Measurements from ENCODE around the gene ARPC4. TPM values are rescaled to one million over a fixed set of nuclear protein-coding genes. Genes with fewer than 3 reads are reported as not detected.

ARPC4 gene
- total RNA-seq, 4 donors from 2014 or later = 104 to 189 (median 143) TPM

DNA sequence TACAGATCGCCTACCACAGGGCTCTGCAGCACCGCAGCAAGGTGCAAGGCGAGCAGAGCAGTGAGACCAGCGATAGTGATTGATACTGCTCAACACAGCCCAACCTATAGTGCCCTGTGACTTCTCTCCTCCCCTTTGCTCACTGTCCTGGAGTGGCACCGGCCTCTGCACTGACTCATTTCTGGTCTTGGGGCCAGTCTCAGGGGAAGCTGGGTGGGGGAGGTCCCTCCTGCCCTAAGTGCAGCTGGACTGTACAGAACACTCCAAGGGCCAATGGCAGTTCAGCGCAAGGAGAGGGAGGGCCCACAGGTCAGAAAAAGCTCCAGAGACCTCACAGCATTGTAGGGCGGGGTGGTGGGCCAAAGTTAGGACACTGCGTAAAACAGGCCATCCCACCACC is 45.6 kb upstream of the ARPC4 start:
- TF ChIP-seq EP300 (IDR thresholded peaks at IDR 0.05; ENCODE audit: low read depth) (no peak), POLR2AphosphoS5 (IDR thresholded peaks at IDR 0.05) (no peak), POLR2A (IDR thresholded peaks at IDR 0.05) (no peak), CTCF (IDR thresholded peaks at IDR 0.05) (no peak)
- Histone ChIP-seq H3K4me1 (peaks cover 19 to 29% (median 23%) of the 10 kb centered on the region in 4 donors), H3K36me3 (peaks cover 0 to 52% (median 28%) of the 10 kb centered on the region in 4 donors), H3K4me3 (no peak overlapping the region), H3K27ac (no peak overlapping the region), H3K27me3 (no peaks in the 10 kb centered on the region), H3K9me3 (no peaks in the 10 kb centered on the region)
- in situ Hi-C loops (cut with MboI; ENCODE audit: low pct_ligation_motif_present in 1 of 4, low pct_unique_long_range_greater_than_20kb in 1 of 4, low sequenced_read_pairs in 3 of 4) = no loop called here
- intact Hi-C loops (cut with DNase I; ENCODE audit: low total_unique reads) = no loop called here
- WGBS, 2 donors (ENCODE audit: low coverage in 1 of 2) = 86% methylated on average over 8 of the region's 8 CpGs; no CpG with 5 or more reads in 1 of the 2 donors
- DNase-seq = no peak

- Histone ChIP-seq H3K9me3 (no peaks in the 10 kb centered on the region), H3K4me1 (peaks cover 19 to 29% (median 23%) of the 10 kb centered on the region in 4 donors), H3K27ac (no peak overlapping the region), H3K36me3 (peaks cover 0 to 45% (median 23%) of the 10 kb centered on the region in 4 donors), H3K4me3 (no peak overlapping the region), H3K27me3 (no peaks in the 10 kb centered on the region)
- TF ChIP-seq POLR2AphosphoS5 (IDR thresholded peaks at IDR 0.05) (no peak), CTCF (IDR thresholded peaks at IDR 0.05) (no peak), EP300 (IDR thresholded peaks at IDR 0.05; ENCODE audit: low read depth) (no peak), POLR2A (IDR thresholded peaks at IDR 0.05) (no peak)
- in situ Hi-C loops (cut with MboI; ENCODE audit: low pct_ligation_motif_present in 1 of 4, low pct_unique_long_range_greater_than_20kb in 1 of 4, low sequenced_read_pairs in 3 of 4) (no loop called here), intact Hi-C loops (cut with DNase I; ENCODE audit: low total_unique reads) (no loop called here)
- no peak for DNase-seq
- WGBS, 2 donors (ENCODE audit: low coverage in 1 of 2) = 98 to 100% methylated on average over 1 to 2 of the region's 2 CpGs
Observed at GRCh38 chr3:9748031-9748430, 44.9 kb upstream of the ARPC4 start.

DNA sequence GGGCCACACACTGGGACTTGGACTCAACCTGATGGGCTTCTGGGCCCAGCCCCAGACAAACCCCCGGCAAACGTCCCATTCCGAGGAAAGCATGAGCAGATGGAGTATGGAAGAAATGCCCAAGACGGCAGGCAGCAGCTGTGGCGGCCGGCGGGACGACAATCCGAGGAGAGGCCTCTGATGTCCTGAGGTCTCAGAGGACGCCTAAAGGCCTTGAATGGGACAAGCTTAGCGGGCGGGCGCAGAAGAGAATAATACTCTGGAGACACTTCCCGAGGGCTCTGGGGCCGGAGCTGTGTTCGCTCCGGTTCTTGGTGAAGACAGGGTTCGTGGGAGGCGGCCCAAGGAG is 43.6 kb upstream of the ARPC4 start:
- H3K27ac ChIP-seq = peak overlapping the region; percentile 92 to 95 (median 93)
- H3K27me3 ChIP-seq = no peaks in the 10 kb centered on the region
- in situ Hi-C loops (cut with MboI; ENCODE audit: low pct_ligation_motif_present in 1 of 4, low pct_unique_long_range_greater_than_20kb in 1 of 4, low sequenced_read_pairs in 3 of 4) = no loop called here
- no peaks in the 10 kb centered on the region for H3K9me3 ChIP-seq
- peak overlapping the region; percentile 38 to 78 (median 51) for H3K4me3 ChIP-seq
- WGBS, 2 donors (ENCODE audit: low coverage in 1 of 2) = 10 to 11% methylated on average over 3 to 19 of the region's 19 CpGs
- TF ChIP-seq CTCF (IDR thresholded peaks at IDR 0.05) (peak in 1 of 5 experiments; percentile 17), POLR2A (IDR thresholded peaks at IDR 0.05) (no peak)
- DNase-seq = no peak
- peaks cover 19 to 29% (median 23%) of the 10 kb centered on the region in 4 donors for H3K4me1 ChIP-seq
- H3K36me3 ChIP-seq = peaks cover 0 to 32% (median 16%) of the 10 kb centered on the region in 4 donors
- intact Hi-C loops (cut with DNase I; ENCODE audit: low total_unique reads) = no loop called here

- no peaks in the 10 kb centered on the region for H3K27me3 ChIP-seq
- no peaks in the 10 kb centered on the region for H3K9me3 ChIP-seq
- in situ Hi-C loops (cut with MboI; ENCODE audit: low pct_ligation_motif_present in 1 of 4, low pct_unique_long_range_greater_than_20kb in 1 of 4, low sequenced_read_pairs in 3 of 4) (no loop called here), intact Hi-C loops (cut with DNase I; ENCODE audit: low total_unique reads) (no loop called here)
- H3K27ac ChIP-seq = peak within 1 kb of the TSS; percentile 92 to 95 (median 93)
- H3K4me3 ChIP-seq = peak within 1 kb of the TSS; percentile 38 to 78 (median 51)
- 0% methylated on average over 1 to 56 of the region's 60 CpGs for WGBS, 2 donors (ENCODE audit: low coverage in 1 of 2)
- H3K4me1 ChIP-seq = peaks cover 19 to 34% (median 23%) of the 10 kb centered on the region in 4 donors
- TF ChIP-seq POLR2A (IDR thresholded peaks at IDR 0.05) (peak; percentile 58), CTCF (IDR thresholded peaks at IDR 0.05) (peak in 1 of 5 experiments; percentile 5), EP300 (IDR thresholded peaks at IDR 0.05; ENCODE audit: low read depth) (no peak), POLR2AphosphoS5 (IDR thresholded peaks at IDR 0.05) (peak; percentile 51 to 85 (median 65))
- H3K36me3 ChIP-seq = peaks cover 0 to 26% (median 12%) of the 10 kb centered on the region in 4 donors
- DNase-seq = peak; percentile 98
Observed at GRCh38 chr3:9749645-9750555, 43.0 kb upstream of the ARPC4 start, which contains the start of gene OGG1. Gene OGG1 (plus strand): TSS chr3:9749952. CDS start chr3:9750287, 335 bp downstream.

All from transverse colon (tissue), 4 donors.